ENCODE results near the gene PADI3. TPM values are rescaled to one million over a fixed set of nuclear protein-coding genes. Genes with fewer than 3 reads are reported as not detected.
A peak's percentile ranks its signal among the peaks of the same experiment; 100 is the strongest.

PADI3 gene
- total and polyA plus RNA-seq, 2 donors (not counting 3 experiments of a cell fraction or from before 2014, with no cell fraction given) = not detected

DNA sequence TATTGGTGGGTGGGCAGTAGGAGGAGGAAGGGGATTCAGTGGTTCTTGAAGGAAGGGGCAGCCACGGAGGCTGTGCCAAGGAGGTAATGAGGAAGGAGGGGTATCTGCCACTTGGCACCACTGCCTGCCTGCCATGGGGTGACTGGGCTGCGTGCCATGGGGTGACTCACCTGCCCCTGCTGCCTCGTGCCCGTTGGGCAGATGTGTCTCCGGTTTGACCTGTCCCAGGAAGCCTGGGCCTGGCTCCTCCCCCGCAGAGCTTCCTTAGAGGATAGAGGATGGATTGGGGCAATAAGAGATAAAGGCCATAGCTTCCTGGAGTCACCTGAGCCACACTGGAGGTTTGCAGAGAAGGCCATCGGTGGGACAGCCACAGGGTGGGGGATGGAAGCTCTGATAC lies 1.7 kb downstream of the PADI3 start:
- POLR2A ChIA-PET = no interaction called here
- FAIRE-seq = no peak

GRCh38 chr1:17251246-17251645 lies 2.3 kb downstream of the PADI3 start:
- dilution Hi-C loops (cut with MboI; ENCODE audit: extremely low pct_ligation_motif_present, low sequenced_read_pairs) = no loop called here
- DNase-seq (ENCODE audit: low read depth, low spot score) = no peak
- H2AFZ ChIP-seq (ENCODE audit: low read depth, low read length) = no peak overlapping the region
- peak overlapping the region; percentile 12 for H3K27ac ChIP-seq (ENCODE audit: insufficient read depth, low read depth, low read length)
- H3K36me3 ChIP-seq (ENCODE audit: control insufficient read depth in 2 of 2, extremely low read depth in 1 of 2, insufficient read depth in 2 of 2, low read length in 2 of 2) = no peaks in the 10 kb centered on the region
- no peak overlapping the region for H3K4me3 ChIP-seq (replicated peaks in 1 of 3; ENCODE audit: insufficient read depth in 1 of 3, low read depth in 1 of 3, low read length in 3 of 3)
- no peaks in the 10 kb centered on the region for H3K9me1 ChIP-seq (replicated peaks; ENCODE audit: control insufficient read depth, extremely low read depth, insufficient read depth, low read length)
- no peak overlapping the region for H3K9ac ChIP-seq (replicated peaks; ENCODE audit: extremely low read depth, insufficient read depth, low read length)
- no peaks in the 10 kb centered on the region for H3K9me3 ChIP-seq (replicated peaks; ENCODE audit: control insufficient read depth, insufficient read depth, low read length)
- POLR2A ChIA-PET = no interaction called here
- intact Hi-C loops (cut with micrococcal nuclease) = loop anchor here (2.0 kb wide), 1 partner anchor 24 kb away; no protein-coding TSS in a partner anchor
- no peaks in the 10 kb centered on the region for H3K27me3 ChIP-seq (ENCODE audit: control insufficient read depth in 2 of 2, insufficient read depth in 2 of 2, low read length in 2 of 2)
- peaks cover 15% of the 10 kb centered on the region for H3K4me1 ChIP-seq (ENCODE audit: control insufficient read depth, extremely low read depth, insufficient read depth, low read length)
- H3K79me2 ChIP-seq (ENCODE audit: control insufficient read depth, insufficient read depth, low read length) = no peaks in the 10 kb centered on the region
- CTCF ChIA-PET = interaction anchor here (2.1 to 2.5 kb wide), 2 partner anchors 11 to 126 kb away, joined by 8 to 10 read pairs; no protein-coding TSS in a partner anchor
- H3K4me2 ChIP-seq (ENCODE audit: insufficient read depth, low read length) = no peak overlapping the region
- BruUV-seq (replicated peaks) = no TSS peak
- no peak for FAIRE-seq
- H4K20me1 ChIP-seq (replicated peaks; ENCODE audit: control insufficient read depth, extremely low read depth, insufficient read depth, low read length) = no peaks in the 10 kb centered on the region
- no peak for TF ChIP-seq FOS (IDR thresholded peaks at IDR 0.05; ENCODE audit: borderline replicate concordance, insufficient read depth, low read length)
- no peak for TF ChIP-seq JUN (IDR thresholded peaks at IDR 0.05; ENCODE audit: borderline replicate concordance, insufficient read depth, insufficient read length, low read depth)
- TF ChIP-seq GATA2 (IDR thresholded peaks at IDR 0.05; ENCODE audit: insufficient read depth, insufficient read length, low read depth, low read length) = no peak
- no peak for TF ChIP-seq EZH2 (IDR thresholded peaks at IDR 0.05; ENCODE audit: borderline replicate concordance, low read depth, low read length, severe bottlenecking)
- TF ChIP-seq MYC (IDR thresholded peaks at IDR 0.05; ENCODE audit: low read depth, low read length) = no peak
- TF ChIP-seq POLR2A (IDR thresholded peaks at IDR 0.05; ENCODE audit: low read depth, low read length) = no peak
- TF ChIP-seq, protein P1, sequence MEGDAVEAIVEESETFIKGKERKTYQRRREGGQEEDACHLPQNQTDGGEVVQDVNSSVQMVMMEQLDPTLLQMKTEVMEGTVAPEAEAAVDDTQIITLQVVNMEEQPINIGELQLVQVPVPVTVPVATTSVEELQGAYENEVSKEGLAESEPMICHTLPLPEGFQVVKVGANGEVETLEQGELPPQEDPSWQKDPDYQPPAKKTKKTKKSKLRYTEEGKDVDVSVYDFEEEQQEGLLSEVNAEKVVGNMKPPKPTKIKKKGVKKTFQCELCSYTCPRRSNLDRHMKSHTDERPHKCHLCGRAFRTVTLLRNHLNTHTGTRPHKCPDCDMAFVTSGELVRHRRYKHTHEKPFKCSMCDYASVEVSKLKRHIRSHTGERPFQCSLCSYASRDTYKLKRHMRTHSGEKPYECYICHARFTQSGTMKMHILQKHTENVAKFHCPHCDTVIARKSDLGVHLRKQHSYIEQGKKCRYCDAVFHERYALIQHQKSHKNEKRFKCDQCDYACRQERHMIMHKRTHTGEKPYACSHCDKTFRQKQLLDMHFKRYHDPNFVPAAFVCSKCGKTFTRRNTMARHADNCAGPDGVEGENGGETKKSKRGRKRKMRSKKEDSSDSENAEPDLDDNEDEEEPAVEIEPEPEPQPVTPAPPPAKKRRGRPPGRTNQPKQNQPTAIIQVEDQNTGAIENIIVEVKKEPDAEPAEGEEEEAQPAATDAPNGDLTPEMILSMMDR (IDR thresholded peaks at IDR 0.05; ENCODE audit: extremely low read depth in 1 of 2, insufficient read depth in 1 of 2, low read depth in 1 of 2, low read length in 2 of 2) = no peak
- no peak for TF ChIP-seq POLR2AphosphoS5 (IDR thresholded peaks at IDR 0.05; ENCODE audit: insufficient read depth, low read depth, low read length)
- no peak for TF ChIP-seq MAX (IDR thresholded peaks at IDR 0.05; ENCODE audit: insufficient read depth, insufficient read length)

More for the DNA sequence above, 1.7 kb downstream of the PADI3 start:
- no peak overlapping the region for H3K9ac ChIP-seq (replicated peaks; ENCODE audit: extremely low read depth, insufficient read depth, low read length)
- peaks cover 15% of the 10 kb centered on the region for H3K4me1 ChIP-seq (ENCODE audit: control insufficient read depth, extremely low read depth, insufficient read depth, low read length)
- H4K20me1 ChIP-seq (replicated peaks; ENCODE audit: control insufficient read depth, extremely low read depth, insufficient read depth, low read length) = no peaks in the 10 kb centered on the region
- no peak overlapping the region for H3K4me2 ChIP-seq (ENCODE audit: insufficient read depth, low read length)
- CTCF ChIA-PET = interaction anchor here (2.1 to 4.7 kb wide), 3 partner anchors 10 to 125 kb away, joined by 8 to 28 read pairs (median 10); no protein-coding TSS in a partner anchor
- dilution Hi-C loops (cut with MboI; ENCODE audit: extremely low pct_ligation_motif_present, low sequenced_read_pairs) (no loop called here), intact Hi-C loops (cut with micrococcal nuclease) (loop anchor here (2.0 kb wide), 1 partner anchor 24 kb away; no protein-coding TSS in a partner anchor)
- H2AFZ ChIP-seq (ENCODE audit: low read depth, low read length) = no peak overlapping the region
- H3K36me3 ChIP-seq (ENCODE audit: control insufficient read depth in 2 of 2, extremely low read depth in 1 of 2, insufficient read depth in 2 of 2, low read length in 2 of 2) = no peaks in the 10 kb centered on the region
- no peaks in the 10 kb centered on the region for H3K27me3 ChIP-seq (ENCODE audit: control insufficient read depth in 2 of 2, insufficient read depth in 2 of 2, low read length in 2 of 2)
- H3K4me3 ChIP-seq (replicated peaks in 1 of 3; ENCODE audit: insufficient read depth in 1 of 3, low read depth in 1 of 3, low read length in 3 of 3) = no peak overlapping the region
- DNase-seq (ENCODE audit: low read depth, low spot score) = peak; percentile 45
- H3K27ac ChIP-seq (ENCODE audit: insufficient read depth, low read depth, low read length) = no peak overlapping the region
- no peaks in the 10 kb centered on the region for H3K9me1 ChIP-seq (replicated peaks; ENCODE audit: control insufficient read depth, extremely low read depth, insufficient read depth, low read length)
- BruUV-seq (replicated peaks) = no TSS peak
- H3K79me2 ChIP-seq (ENCODE audit: control insufficient read depth, insufficient read depth, low read length) = no peaks in the 10 kb centered on the region
- no peaks in the 10 kb centered on the region for H3K9me3 ChIP-seq (replicated peaks; ENCODE audit: control insufficient read depth, insufficient read depth, low read length)
- TF ChIP-seq POLR2AphosphoS5 (IDR thresholded peaks at IDR 0.05; ENCODE audit: insufficient read depth, low read depth, low read length) = peak; percentile 41
- TF ChIP-seq, protein P1 (IDR thresholded peaks at IDR 0.05; ENCODE audit: extremely low read depth in 1 of 2, insufficient read depth in 1 of 2, low read depth in 1 of 2, low read length in 2 of 2) = no peak

All from endothelial cell of umbilical vein (primary cell).